ENCODE measurements around the gene LINGO1.

GRCh38 chr15:77656294-77656693, 23.6 kb upstream of the LINGO1 start:
- TF ChIP-seq CTCF (IDR thresholded peaks at IDR 0.05) (no peak), POLR2A (IDR thresholded peaks at IDR 0.05) (no peak), EP300 (IDR thresholded peaks at IDR 0.05) (no peak), POLR2AphosphoS5 (IDR thresholded peaks at IDR 0.05) (no peak)
